Lower leg skin (tissue), 4 donors: ENCODE results near the gene TMEM117. TPM values are rescaled to one million over a fixed set of nuclear protein-coding genes. Genes with fewer than 3 reads are reported as not detected.

ENCODE experiments used
- DNase-seq, 2 donors: peaks; one replicate each; pipeline ENCODE4 v3.0.0-alpha.2; 2019; ENCODE audit warnings: low spot score in 2 of 2
- H3K4me3 ChIP-seq: fragments of 200-600 bp; sonication (generic); 2 replicates; pipeline ENCODE4 v1.5.1; 2017; ENCODE audit warnings: mild to moderate bottlenecking, low read depth; ENCODE audit not compliant: poor library complexity, severe bottlenecking
- POLR2A ChIP-seq, 2 donors: fragments of 450-650 bp; IDR thresholded peaks; one replicate each; pipeline ENCODE4 v1.6.1; 2016 to 2017; ENCODE audit warnings: antibody characterized with exemption in 2 of 2, mild to moderate bottlenecking in 1 of 2, moderate library complexity in 1 of 2
- WGBS, 2 donors: methylation state at CpG; one replicate each; pipeline ENCODE4 v1.1.5; 2018; 5-methylcytosine and 5-hydroxymethylcytosine counted together
- intact Hi-C: fragments of 100-400 bp; cut with DNase I; formaldehyde crosslinking; loops from one replicate; pipeline ENCODE4 v1.15.0; 2023; ENCODE audit warnings: low total_unique reads
- total RNA-seq, 4 donors: library from RNA; depleted of rRNA; stranded (reverse); fragments of >200 nt; gene quantifications; one replicate each; pipeline ENCODE4 v1.1.0, GENCODE V29; 2016
- TF ChIP-seq, protein P1 (sequence below), 3 donors: fragments of 450-650 bp; IDR thresholded peaks; one replicate each; pipeline ENCODE4 v1.5.1; 2016; ENCODE audit warnings: antibody characterized with exemption in 3 of 3, mild to moderate bottlenecking in 3 of 3, moderate library complexity in 2 of 3

Gene TMEM117
- total RNA-seq, 4 donors from 2014 or later = 19.9 to 27.8 (median 24.3) TPM

DNA sequence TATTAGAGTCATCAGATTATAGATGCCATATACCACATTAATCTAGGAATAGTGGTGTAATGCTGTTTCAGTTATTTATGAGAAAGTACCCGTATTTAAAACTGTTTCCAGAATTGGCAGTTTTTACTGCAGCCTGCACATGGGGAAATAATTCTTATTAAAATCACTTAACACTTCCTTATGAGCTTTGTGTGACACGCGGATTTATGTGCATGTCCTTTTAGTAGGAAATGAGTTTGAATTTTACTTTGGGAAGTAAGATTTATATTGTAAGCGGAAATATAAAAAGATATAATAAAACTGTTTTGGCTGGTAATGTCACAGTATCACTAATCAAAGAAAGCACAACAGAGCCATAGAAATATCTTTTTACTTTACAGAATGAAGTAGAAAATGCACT lies 132.9 kb downstream of the TMEM117 start:
- no peak for DNase-seq
- intact Hi-C loops = no loop called here
- TF ChIP-seq POLR2A (IDR thresholded peaks at IDR 0.05) = no peak
- TF ChIP-seq, protein P1, sequence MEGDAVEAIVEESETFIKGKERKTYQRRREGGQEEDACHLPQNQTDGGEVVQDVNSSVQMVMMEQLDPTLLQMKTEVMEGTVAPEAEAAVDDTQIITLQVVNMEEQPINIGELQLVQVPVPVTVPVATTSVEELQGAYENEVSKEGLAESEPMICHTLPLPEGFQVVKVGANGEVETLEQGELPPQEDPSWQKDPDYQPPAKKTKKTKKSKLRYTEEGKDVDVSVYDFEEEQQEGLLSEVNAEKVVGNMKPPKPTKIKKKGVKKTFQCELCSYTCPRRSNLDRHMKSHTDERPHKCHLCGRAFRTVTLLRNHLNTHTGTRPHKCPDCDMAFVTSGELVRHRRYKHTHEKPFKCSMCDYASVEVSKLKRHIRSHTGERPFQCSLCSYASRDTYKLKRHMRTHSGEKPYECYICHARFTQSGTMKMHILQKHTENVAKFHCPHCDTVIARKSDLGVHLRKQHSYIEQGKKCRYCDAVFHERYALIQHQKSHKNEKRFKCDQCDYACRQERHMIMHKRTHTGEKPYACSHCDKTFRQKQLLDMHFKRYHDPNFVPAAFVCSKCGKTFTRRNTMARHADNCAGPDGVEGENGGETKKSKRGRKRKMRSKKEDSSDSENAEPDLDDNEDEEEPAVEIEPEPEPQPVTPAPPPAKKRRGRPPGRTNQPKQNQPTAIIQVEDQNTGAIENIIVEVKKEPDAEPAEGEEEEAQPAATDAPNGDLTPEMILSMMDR (IDR thresholded peaks at IDR 0.05) = no peak
- no peak overlapping the region for H3K4me3 ChIP-seq
- 57 to 66% methylated on average over 4 of the region's 4 CpGs for WGBS, 2 donors

DNA sequence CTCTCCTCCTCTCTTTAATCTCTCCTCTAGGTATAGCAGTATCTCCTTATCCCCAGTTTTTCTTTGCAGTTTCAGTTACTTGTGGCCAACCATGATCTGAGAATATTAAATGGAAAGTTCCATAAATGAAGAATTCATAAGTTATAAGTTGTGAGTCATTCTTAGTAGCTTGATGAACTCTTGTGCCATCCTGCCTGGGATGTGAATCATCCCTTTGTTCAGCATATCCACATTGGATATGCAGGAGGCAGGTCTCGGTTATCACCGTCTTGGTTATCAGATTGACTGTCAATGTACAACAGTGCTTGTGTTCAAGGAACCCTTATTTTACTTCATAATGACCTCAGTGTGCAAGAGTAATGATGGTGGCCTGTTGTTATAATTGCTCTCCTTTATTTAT lies 134.0 kb downstream of the TMEM117 start:
- H3K4me3 ChIP-seq = no peak overlapping the region
- DNase-seq = no peak
- TF ChIP-seq, protein P1 (IDR thresholded peaks at IDR 0.05) = no peak
- TF ChIP-seq POLR2A (IDR thresholded peaks at IDR 0.05) = no peak
- intact Hi-C loops = no loop called here
- WGBS, 2 donors = 49 to 67% methylated on average over 2 of the region's 2 CpGs

DNA sequence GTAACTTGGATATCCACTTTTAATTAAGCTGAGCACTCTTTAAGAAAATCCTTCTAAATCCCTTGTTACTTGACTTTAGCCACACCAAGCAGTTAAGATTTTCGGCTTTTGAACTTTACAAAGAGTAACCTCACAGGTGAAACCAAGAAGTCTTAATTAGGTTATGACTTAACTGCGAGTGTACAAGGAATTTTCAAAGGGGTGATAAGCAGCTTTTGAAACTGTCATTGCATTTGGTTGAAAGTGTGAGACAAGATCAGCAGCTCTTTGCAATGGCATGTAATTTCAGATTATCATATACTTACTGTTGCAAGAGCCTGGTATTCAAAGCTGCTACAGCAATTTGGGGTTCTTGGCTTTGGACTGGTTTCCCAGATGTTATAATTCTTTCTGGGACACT lies 137.5 kb downstream of the TMEM117 start:
- 84 to 85% methylated on average over 2 of the region's 2 CpGs for WGBS, 2 donors
- no peak for DNase-seq
- H3K4me3 ChIP-seq = no peak overlapping the region
- TF ChIP-seq, protein P1 (IDR thresholded peaks at IDR 0.05) = no peak
- intact Hi-C loops = no loop called here

DNA sequence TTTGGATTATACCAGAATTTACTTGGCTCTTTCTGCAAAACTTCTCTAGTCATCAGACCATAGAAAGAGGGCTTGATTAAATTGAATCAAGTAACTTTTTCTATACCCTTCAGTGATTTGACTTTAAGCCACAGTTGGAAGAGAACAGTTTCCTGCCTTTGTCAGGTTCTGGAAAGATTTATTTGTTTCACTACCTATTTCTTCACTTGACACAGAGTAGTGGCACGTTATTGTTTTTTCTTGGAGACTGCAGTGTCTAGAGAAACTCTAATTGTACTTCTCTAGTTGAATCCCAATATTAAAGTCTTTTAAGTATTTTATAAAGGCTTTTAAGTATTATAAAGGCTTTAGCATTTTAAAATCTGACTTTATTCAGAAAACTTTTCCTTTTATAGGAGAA lies 138.1 kb downstream of the TMEM117 start:
- DNase-seq = no peak
- TF ChIP-seq POLR2A (IDR thresholded peaks at IDR 0.05) = no peak
- TF ChIP-seq, protein P1 (IDR thresholded peaks at IDR 0.05) = no peak
- no peak overlapping the region for H3K4me3 ChIP-seq
- intact Hi-C loops = no loop called here
- 37 to 42% methylated on average over 1 of the region's 1 CpG for WGBS, 2 donors

DNA sequence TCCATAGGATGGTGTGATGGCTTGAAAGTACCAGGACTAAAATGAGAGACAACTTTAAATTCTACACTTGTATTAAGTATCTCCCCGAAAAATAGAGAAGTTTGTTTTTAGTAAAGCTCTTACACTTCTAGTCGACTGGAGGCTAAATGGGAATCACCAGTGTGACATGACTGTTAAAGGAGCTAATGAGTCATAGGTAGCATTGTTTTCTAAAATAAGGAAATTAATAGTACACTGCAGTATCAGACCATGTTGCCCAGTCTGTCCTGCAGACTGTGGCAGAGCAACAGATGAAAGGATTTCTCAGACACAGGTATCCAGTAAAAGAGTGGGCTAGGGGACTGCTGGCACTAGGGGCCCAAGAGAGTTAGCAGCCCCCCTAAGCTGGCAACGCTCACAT lies 140.1 kb downstream of the TMEM117 start:
- WGBS, 2 donors = 87 to 90% methylated on average over 3 of the region's 3 CpGs
- no peak overlapping the region for H3K4me3 ChIP-seq
- TF ChIP-seq, protein P1 (IDR thresholded peaks at IDR 0.05) = no peak
- no peak for TF ChIP-seq POLR2A (IDR thresholded peaks at IDR 0.05)
- intact Hi-C loops = no loop called here
- DNase-seq = no peak

DNA sequence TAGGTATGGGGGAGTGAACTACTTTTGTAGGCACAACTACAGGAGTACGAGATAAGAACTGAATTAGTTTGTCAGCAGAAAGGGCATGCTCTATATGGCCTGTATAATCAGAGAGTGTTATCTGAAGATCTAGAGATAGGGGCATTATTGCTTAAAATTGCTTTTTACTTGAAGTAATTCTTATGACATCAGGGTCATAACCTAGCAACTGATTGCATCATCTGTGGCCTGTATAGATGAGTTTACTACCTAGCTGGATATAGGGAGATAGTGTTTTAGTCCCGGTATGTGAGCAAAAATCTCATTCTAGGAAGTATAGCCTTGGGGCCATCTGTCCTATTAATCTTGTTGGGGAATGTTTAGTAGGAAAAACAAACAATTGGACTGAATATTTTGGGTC lies 142.7 kb downstream of the TMEM117 start:
- no peak for TF ChIP-seq POLR2A (IDR thresholded peaks at IDR 0.05)
- TF ChIP-seq, protein P1 (IDR thresholded peaks at IDR 0.05) = no peak
- DNase-seq = no peak
- intact Hi-C loops = no loop called here

More for the DNA sequence above, 142.7 kb downstream of the TMEM117 start:
- 86 to 94% methylated on average over 2 of the region's 2 CpGs for WGBS, 2 donors
- no peak overlapping the region for H3K4me3 ChIP-seq
